ENCODE results near the gene RAD9A.

RAD9A gene

GRCh38 chr11:67357831-67358670 lies 33.7 kb upstream of the RAD9A start:
- DNase-seq: no peak

- no peak for DNase-seq
Observed at GRCh38 chr11:67364169-67364568, 27.6 kb upstream of the RAD9A start.

- no peak for DNase-seq
Observed at GRCh38 chr11:67364783-67365722, 26.7 kb upstream of the RAD9A start.

DNA sequence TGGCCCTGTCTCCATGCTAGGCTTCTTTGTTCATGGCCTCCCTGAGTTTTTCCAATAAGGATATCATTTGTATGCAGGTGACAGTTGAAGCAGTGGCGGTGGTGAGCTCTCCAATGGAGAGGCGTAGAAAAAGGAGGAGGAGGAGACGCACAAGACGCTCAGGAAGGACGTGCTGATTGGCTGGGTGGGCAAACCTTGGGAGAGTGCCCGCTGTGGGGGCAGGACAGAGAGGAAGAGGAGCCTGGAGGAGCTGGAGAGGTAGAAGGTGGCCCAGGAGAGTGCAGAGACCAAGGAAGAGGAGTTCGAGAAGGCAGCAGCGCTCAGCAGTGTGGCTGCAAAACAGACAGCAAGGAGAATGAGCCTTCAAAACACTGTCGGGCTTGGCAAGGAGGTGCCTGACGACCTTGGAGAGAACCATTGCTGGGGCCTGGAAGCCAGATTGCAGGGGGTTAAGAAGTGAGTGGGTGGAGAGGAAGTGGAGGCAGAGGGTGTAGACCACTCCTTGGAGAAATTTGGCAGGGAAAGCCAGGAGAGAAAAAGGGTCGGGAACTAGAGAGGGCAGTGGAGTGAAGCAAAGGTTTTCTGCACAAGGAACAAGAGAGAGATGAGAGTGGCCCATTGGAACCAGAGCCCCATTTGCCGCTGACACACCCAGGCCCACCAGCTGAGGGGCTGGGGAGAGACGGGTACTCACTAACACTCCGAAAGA lies 25.9 kb upstream of the RAD9A start:
- DNase-seq: no peak

DNA sequence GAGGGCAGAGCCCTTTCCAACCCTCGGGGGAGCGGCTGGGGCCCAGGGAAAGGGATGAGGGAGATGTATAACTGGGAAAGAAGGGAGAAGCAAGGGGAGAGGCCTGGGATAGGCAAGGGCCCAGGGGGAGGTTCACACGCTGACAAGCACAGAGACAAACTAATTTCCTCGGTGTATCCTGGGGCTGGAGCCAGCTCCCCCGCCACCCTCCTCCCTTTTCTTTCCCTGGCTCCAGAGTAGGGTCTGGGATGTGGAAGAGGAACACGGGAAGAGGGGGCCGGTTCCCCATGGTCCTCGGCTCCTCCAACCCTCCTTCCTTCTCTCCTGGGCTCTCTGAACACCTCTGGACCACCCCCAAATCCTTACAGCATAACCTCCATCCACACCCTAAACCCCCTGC lies 25.2 kb upstream of the RAD9A start:
- no peak for DNase-seq

DNA sequence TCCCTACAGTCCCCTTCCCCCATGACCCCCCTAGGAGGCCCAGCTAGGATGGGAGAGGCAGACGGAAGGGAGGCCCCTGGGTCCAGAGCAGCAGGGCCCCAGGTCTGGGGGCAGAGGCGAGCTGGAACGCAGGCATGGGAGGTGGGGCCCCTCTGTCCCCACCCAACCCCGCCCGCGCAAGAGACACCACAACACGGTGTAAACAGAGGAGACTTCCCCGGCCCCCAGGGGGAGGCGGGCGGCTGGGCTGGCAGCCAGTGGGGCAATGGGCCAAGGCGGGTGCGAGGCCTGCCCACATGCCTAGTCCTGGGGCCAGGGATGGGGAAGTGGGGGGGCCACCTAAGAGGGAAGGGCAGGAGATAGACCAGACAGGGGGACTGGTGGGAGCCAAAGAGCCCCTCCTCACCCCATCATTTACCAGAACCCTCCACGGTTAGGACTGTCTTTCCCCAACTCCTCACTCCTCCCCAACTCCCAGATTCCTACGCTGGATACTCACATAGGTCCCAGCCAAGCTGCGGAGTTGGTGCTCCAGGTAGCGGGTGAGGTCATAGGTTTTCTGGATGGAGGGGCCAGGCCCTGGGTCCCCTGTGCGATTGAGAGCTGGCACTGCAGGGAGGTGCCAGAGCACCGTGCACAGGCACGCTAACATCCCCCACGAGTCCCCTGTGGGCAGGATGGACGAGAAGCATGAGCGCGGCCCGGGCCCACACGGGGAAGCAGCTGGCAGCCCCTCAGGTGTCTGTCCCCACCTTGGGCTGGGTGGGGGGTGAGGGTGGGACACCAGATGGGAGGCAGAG lies 24.6 kb upstream of the RAD9A start:
- DNase-seq: no peak

GRCh38 chr11:67367761-67368227 lies 24.0 kb upstream of the RAD9A start:
- DNase-seq: peak; percentile 22

DNA sequence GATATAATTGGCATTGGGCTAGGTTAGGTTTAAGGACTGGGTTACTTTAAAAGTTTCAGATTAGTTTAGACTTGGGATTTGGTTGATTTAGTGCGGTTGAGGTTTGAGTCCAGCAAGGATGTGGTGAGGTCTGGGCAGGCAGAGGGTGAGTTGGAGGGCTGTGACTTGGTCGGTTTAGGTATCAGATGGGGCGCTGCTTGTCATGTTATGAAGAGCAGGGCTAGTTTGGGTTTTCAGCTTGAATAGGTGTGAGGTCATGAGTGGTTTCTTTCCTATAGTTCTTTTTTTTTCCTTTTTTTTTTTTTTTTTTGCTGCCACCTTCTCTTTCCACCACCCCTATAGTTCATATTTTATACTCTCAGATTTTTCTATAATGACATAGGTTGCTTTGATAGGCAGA lies 23.2 kb upstream of the RAD9A start:
- DNase-seq: no peak

DNA sequence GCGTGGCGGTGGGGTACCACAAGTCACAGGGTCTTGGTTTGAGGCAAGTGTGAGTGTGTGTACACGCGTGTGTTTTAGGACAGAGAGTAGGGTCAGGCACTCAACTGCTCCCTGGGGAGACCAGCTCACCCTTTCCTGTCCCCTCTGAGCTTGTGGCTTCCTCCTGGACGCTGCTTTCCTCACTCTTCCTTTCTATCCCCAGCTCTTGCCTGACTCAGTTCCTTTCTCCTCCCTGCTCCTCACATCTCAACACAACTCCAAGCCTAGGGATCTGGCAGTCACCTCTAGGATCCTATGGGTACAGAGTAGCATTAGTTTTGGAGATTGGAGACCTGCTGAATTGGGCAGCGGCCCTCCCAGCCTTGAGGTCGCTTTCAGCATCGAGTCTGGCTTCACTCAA lies 22.5 kb upstream of the RAD9A start:
- DNase-seq: no peak

GRCh38 chr11:67369801-67370284 lies 21.9 kb upstream of the RAD9A start:
- no peak for DNase-seq

DNA sequence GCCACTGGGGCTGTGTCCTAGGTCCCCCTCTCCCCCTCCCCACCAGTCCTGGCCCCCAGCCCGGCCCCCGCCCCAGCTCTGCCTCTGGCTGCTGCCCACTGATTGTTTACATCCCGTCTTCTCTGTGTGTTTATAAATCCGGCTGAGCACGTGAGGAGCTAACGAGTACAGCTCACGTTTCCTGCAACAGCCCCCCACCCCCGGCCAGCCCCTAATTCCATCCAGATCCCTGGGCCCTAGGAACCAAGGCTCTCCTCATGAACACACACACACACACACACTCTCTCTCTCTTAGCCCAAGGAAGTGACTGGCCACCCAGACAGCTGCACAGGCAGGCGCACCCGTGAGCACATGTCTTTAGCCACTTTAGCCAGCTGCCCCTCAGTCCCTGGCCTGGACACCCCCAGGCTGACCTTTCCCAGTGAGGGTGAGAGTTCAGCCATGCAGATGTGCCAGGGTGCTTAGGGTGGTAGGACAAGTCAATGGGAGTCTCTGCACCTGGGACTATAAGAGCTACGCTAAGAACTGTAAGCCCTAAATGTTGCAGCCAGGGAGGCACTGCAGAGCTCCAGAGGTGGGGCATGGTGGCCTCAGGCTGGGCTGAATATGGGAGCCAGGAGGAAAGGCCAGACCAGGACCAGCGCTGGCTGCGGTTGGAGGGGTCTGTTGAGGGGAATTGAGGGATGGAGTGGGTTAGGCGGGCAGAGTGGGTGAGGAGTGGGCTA lies 21.3 kb upstream of the RAD9A start:
- DNase-seq: peak; percentile 19

- DNase-seq: no peak
Observed at GRCh38 chr11:67371189-67371910, 20.4 kb upstream of the RAD9A start.

DNA sequence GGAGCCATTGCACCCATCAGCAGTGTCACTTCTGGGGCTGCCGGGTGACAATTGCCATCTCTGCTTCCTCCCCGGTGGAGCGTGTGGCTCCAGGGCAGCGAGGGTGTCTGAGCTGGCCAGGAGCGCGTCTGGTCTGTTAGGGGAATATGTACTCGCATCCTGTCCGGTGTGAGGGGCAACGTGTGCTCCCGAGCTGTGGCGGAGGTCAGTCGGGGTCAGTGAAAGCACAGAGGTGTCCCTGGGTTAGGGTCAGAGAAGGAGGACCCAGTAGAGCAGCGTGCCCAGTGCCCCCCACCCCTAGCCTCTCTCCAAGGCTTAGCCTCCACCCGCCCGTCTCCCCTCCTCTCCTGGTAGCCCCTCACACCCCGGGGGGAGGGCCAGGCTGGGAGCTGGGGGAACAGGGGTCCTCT lies 19.9 kb upstream of the RAD9A start:
- no peak for DNase-seq

- DNase-seq: no peak
Observed at GRCh38 chr11:67372321-67372992, 19.3 kb upstream of the RAD9A start.

- DNase-seq: no peak
Observed at GRCh38 chr11:67372993-67373647, 18.7 kb upstream of the RAD9A start, which contains the start of gene CLCF1. Gene CLCF1 (minus strand): TSS chr11:67373598. CDS start chr11:67373539, 59 bp downstream.

DNA sequence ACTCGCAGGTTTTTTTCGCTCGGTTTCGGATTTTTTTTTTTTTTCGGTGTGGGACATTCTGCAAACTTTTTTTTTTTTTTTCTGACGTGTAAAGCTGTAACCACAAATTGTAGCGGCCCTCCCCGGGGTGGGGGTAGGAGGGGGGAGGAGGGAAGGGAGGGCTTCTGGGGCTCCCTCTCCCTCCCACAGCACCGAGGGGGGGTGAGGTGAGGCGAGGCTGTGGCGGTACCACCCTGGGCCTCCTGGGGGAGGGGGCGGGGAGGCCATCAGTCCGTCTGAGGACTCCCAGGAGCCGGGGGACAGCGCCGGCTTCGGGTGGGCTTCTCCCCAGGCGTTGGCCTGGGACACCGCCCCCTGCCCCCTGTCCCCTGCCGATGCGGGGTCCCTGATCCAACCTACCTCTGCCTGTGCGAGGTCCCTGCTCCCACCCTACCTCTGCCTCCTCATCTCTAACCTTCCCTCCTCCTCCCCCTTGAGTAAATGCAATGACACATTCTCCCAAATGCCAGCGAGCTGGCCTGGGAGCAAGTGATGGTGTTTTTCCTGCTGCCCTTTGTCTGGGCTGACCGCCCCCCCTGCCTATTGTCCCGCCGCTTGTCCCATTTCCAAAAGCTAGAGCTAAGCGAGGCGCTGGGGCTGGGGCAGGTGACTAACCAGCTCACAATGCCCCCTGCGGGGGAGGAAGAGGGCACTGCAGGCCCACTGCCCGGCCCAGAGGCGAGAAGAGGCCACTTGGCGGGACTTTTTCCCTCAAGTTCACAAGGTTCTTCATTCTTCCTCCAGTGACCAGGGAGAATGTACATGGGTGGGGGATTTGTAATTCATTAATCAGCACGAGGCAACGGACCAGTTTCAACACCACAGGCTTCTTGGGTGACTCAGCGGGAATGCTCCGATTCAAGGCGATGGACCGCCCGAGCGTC lies 17.9 kb upstream of the RAD9A start:
- DNase-seq: no peak

DNA sequence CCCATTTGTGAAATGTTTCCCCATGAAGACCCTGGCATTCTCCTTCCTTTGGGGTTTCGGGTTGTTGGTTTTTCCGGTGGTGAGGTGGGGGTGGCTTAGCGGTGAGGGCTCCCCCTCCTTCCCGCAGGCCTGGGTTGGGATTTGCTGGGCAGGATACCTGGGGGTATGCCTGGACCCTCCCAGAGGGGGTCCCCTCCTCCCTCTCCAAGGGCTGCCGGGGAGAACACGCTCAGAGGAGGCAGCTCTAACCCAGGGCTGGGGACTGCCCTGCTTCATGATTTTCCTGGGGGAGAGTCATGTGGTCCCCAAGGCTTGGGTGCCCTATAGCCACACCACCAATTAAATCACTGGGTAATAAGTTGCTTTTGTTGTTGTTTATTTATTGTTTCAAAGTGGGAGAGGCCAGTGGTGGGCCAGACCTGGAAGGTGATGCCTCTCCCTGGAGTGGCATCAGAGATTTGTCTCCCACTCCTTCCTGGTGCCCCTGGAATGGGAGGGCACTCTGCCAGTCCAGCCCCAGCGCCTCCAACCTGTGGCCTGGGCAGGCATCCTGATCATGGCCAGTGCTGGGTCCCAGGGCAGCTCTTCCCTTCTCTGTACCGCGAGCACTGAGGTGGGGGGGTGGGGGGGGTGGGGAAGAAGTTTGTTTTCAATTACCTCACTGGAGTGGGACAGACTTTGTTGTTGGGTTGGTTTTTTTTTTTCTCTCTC lies 17.1 kb upstream of the RAD9A start:
- no peak for DNase-seq
